T-cell (primary cell): ENCODE measurements around the gene DAPK1. TPM values are rescaled to one million over a fixed set of nuclear protein-coding genes. Genes with fewer than 3 reads are reported as not detected.

ENCODE experiments used
- ATAC-seq, 4 experiments: fragments of 200-7000 bp in 3 of 4; fragments of 150-1000 bp in 1 of 4; cut with Tn5 transposase; replicated peaks in 1 of 4; 1 replicate in 3 of 4; 2 replicates in 1 of 4; pipeline ENCODE4 v1.10.0; 2021; ENCODE audit warnings: moderate library complexity in 3 of 4, mild to moderate bottlenecking in 2 of 4, moderate number of reproducible peaks in 1 of 4
- CTCF ChIA-PET, 2 donors: fragments of 300-600 bp; sonication (Branson Sonifier 250); formaldehyde crosslinking; loops; one replicate each; lab custom pipeline; 2022; ENCODE audit warnings: antibody characterized with exemption in 2 of 2; lab: Charles Lee
- POLR2A ChIA-PET, 2 donors: fragments of 300-600 bp; sonication (Branson Sonifier 250); formaldehyde crosslinking; loops; one replicate each; lab custom pipeline; 2022; ENCODE audit warnings: antibody characterized with exemption in 2 of 2; lab: Charles Lee
- DNase-seq, 35 experiments: peaks; one replicate each; pipeline versions ENCODE4 v3.0.0 to v3.0.0-alpha.2; 2013 to 2023
- H3K27ac ChIP-seq: one replicate; pipeline ENCODE4 v1.5.1; 2013; ENCODE audit warnings: low read length
- H3K27me3 ChIP-seq, 2 experiments: replicated peaks in 1 of 2; 1 replicate in 1 of 2; 2 replicates in 1 of 2; pipeline versions ENCODE4 v1.6.1 to v1.7.0; 2013; ENCODE audit warnings: low read length in 1 of 2, mixed read lengths in 1 of 2; ENCODE audit not compliant: control insufficient read depth in 2 of 2, insufficient read depth in 2 of 2; ENCODE audit errors: extremely low read depth in 1 of 2
- H3K36me3 ChIP-seq, 2 donors: 1 replicate in 1 of 2; 2 replicates in 1 of 2; pipeline versions ENCODE4 v1.6.1 to v1.7.0; 2013; ENCODE audit warnings: low read length in 1 of 2; ENCODE audit not compliant: control insufficient read depth in 2 of 2, insufficient read depth in 1 of 2; ENCODE audit errors: extremely low read depth in 1 of 2
- H3K4me1 ChIP-seq, 2 experiments: 1 replicate in 1 of 2; 2 replicates in 1 of 2; pipeline versions ENCODE4 v1.6.1 to v1.7.0; 2013; ENCODE audit warnings: low read length in 2 of 2, mixed read lengths in 1 of 2; ENCODE audit not compliant: insufficient read depth in 2 of 2, control insufficient read depth in 1 of 2; ENCODE audit errors: extremely low read depth in 1 of 2
- H3K4me3 ChIP-seq, 2 donors: 1 replicate in 1 of 2; 2 replicates in 1 of 2; pipeline versions ENCODE4 v1.5.1 to v1.7.0; 2013; ENCODE audit warnings: mild to moderate bottlenecking in 2 of 2, low read length in 1 of 2, moderate library complexity in 1 of 2; ENCODE audit not compliant: control insufficient read depth in 1 of 2; ENCODE audit errors: extremely low read depth in 1 of 2
- H3K9me3 ChIP-seq: 2 replicates; pipeline ENCODE4 v1.7.0; 2013
- H3K27ac Mint-ChIP-seq, 2 donors: one replicate each; pipeline ENCODE4 v1.8.0; 2020 to 2021; ENCODE audit warnings: mild to moderate bottlenecking in 2 of 2, mixed read lengths in 2 of 2
- H3K27me3 Mint-ChIP-seq, 2 donors: one replicate each; pipeline ENCODE4 v1.8.0; 2021 to 2022; ENCODE audit warnings: mixed read lengths in 2 of 2
- H3K36me3 Mint-ChIP-seq: one replicate; pipeline ENCODE4 v1.8.0; 2021; ENCODE audit warnings: mixed read lengths
- H3K4me1 Mint-ChIP-seq, 3 donors: one replicate each; pipeline ENCODE4 v1.8.0; 2020 to 2022; ENCODE audit warnings: mixed read lengths in 3 of 3, mild to moderate bottlenecking in 1 of 3
- H3K4me3 Mint-ChIP-seq, 3 donors: one replicate each; pipeline ENCODE4 v1.8.0; 2020 to 2022; ENCODE audit warnings: mild to moderate bottlenecking in 3 of 3, mixed read lengths in 3 of 3, moderate library complexity in 3 of 3
- H3K9me3 Mint-ChIP-seq, 3 donors: one replicate each; pipeline ENCODE4 v1.8.0; 2020 to 2022; ENCODE audit warnings: mixed read lengths in 3 of 3
- WGBS: methylation state at CpG from one replicate; pipeline ENCODE4 v1.1.5; 2013; ENCODE audit warnings: missing lambda C conversion rate; ENCODE audit not compliant: insufficient coverage; 5-methylcytosine and 5-hydroxymethylcytosine counted together
- total RNA-seq, 35 experiments: library from RNA in 6 of 35; stranded (reverse) in 6 of 35; fragments of 120-200 nt in 1 of 35; gene quantifications; one replicate each; pipeline versions ENCODE4 v1.2.1 to v1.2.4 and lab custom pipeline; 2013 to 2026

Gene DAPK1
- total RNA-seq, 5 donors from 2014 or later (not counting 1 experiment from before 2014, with no cell fraction given) = 1.7 to 4.2 (median 2.8) TPM

DNA sequence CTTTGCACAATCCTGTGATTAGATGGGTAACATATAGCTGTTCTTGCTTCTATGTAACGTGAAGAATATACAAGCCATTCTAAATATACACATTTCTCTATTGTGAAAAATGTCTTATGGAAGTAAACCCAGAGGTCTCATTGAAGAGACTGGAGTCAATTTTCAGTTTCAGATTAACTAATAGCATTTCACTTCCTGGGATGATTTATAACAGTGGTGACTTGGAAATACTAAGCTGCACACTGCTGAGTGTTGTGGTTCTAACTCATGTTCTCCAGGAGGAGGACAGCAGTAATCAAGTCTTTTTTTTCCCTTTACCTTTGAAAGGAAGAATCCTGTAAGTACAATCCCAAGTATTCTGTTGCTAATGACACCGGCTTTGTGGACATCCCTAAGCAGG, 231.6 kb downstream of the DAPK1 start:
- 100% methylated on average over 1 of the region's 2 CpGs for WGBS
- DNase-seq (no peak), ATAC-seq (no peak)
- Mint-ChIP-seq H3K4me3 (no peak overlapping the region), H3K36me3 (peaks cover 10% of the 10 kb centered on the region), H3K27ac (no peak overlapping the region), H3K27me3 (peaks cover 14 to 33% of the 10 kb centered on the region in 2 donors), H3K9me3 (no peaks in the 10 kb centered on the region), H3K4me1 (peaks cover 22 to 41% (median 41%) of the 10 kb centered on the region in 3 donors)
- no peak overlapping the region for H3K27ac ChIP-seq
- H3K4me3 ChIP-seq = no peak overlapping the region
- CTCF ChIA-PET = interaction anchor here in 1 of 2 donors (0.7 kb wide), 1 partner anchor 1422 kb away, joined by 3 read pairs; no protein-coding TSS in a partner anchor
- H3K36me3 ChIP-seq = no peaks in the 10 kb centered on the region
- H3K9me3 ChIP-seq = no peaks in the 10 kb centered on the region
- POLR2A ChIA-PET = no interaction called here
- H3K27me3 ChIP-seq = peaks cover 2 to 25% of the 10 kb centered on the region in 2 experiments
- H3K4me1 ChIP-seq = peaks cover 18 to 20% of the 10 kb centered on the region in 2 experiments

DNA sequence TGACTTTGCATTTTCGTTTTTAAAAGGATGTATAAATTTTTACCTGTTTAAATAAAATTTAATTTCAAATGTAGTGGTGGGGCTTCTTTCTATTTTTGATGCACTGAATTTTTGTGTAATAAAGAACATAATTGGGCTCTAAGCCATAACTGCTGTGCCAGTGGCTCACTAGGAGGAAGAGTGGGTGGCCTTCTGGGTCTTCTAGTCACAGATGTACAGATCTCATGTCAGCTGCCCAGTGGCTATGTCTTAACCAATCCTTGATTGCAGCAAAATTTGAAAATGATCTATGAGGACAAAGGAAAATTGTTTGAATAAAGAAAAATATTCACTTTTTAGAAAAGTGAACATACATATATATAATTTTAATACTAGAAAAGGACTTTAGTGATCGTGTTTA, 233.7 kb downstream of the DAPK1 start:
- H3K4me1 ChIP-seq = peaks cover 10 to 17% of the 10 kb centered on the region in 2 experiments
- H3K27me3 ChIP-seq = peaks cover 2 to 12% of the 10 kb centered on the region in 2 experiments
- ChIA-PET CTCF (no interaction called here), POLR2A (no interaction called here)
- H3K4me3 ChIP-seq = no peak overlapping the region
- H3K9me3 Mint-ChIP-seq = no peaks in the 10 kb centered on the region
- H3K9me3 ChIP-seq = no peaks in the 10 kb centered on the region
- H3K36me3 Mint-ChIP-seq = peaks cover 10% of the 10 kb centered on the region
- H3K27ac Mint-ChIP-seq = no peak overlapping the region
- H3K4me1 Mint-ChIP-seq = peaks cover 11 to 31% (median 30%) of the 10 kb centered on the region in 3 donors
- DNase-seq = no peak
- H3K36me3 ChIP-seq = no peaks in the 10 kb centered on the region
- no peak overlapping the region for H3K27ac ChIP-seq
- no CpG with 5 or more reads among the region's 2 CpGs for WGBS
- H3K4me3 Mint-ChIP-seq = no peak overlapping the region
- no peak for ATAC-seq
- peaks cover 17 to 19% of the 10 kb centered on the region in 2 donors for H3K27me3 Mint-ChIP-seq

DNA sequence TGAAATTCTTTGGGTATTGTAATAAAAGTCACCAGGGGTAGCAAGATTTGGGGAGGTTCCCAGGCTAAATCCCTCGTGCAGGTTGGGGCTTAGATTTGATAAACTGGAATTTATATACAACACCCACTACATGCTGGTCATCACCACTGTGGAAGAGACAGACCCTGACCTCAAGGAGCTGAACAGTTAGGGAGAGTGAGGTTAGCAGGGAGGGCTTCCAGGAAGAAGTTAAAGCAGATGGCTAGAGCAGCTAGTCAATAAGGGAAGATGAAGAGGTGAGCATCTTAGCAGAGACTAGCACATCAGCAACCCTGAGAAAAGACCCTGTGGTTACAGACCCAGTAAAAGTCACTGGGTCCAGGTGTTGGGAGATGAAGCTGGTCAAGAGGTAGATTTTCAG, 234.7 kb downstream of the DAPK1 start:
- ATAC-seq (no peak), DNase-seq (no peak)
- Histone ChIP-seq H3K36me3 (no peaks in the 10 kb centered on the region), H3K4me3 (no peak overlapping the region), H3K9me3 (no peaks in the 10 kb centered on the region), H3K4me1 (peaks cover 0 to 17% of the 10 kb centered on the region in 2 experiments), H3K27ac (no peak overlapping the region), H3K27me3 (peaks cover 2 to 6% of the 10 kb centered on the region in 2 experiments)
- POLR2A ChIA-PET = no interaction called here
- peaks cover 10% of the 10 kb centered on the region for H3K36me3 Mint-ChIP-seq
- no peak overlapping the region for H3K27ac Mint-ChIP-seq
- no CpG with 5 or more reads among the region's 1 CpG for WGBS
- CTCF ChIA-PET = no interaction called here
- H3K9me3 Mint-ChIP-seq = no peaks in the 10 kb centered on the region
- H3K4me1 Mint-ChIP-seq = peaks cover 8 to 27% (median 24%) of the 10 kb centered on the region in 3 donors
- H3K27me3 Mint-ChIP-seq = peaks cover 15 to 20% of the 10 kb centered on the region in 2 donors
- no peak overlapping the region for H3K4me3 Mint-ChIP-seq

DNA sequence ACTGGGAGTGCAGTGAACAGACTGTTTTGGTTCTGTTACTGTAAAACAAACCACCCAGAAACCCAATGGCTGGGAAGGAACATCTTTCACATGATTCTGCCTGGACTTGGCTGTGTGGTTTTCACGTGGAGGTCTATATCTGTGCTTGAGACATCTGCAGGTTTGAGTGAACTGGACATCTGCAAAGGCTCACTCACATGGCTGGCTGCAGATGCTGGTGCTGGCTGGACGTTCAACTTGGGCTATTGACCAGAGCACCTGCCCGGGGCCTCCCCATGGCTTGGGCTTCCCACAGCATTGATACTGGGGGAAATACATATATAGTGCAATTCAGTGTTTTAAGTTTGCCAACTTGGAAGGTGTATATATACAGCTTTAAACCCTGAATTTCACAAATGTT, 235.1 kb downstream of the DAPK1 start:
- peaks cover 4 to 24% (median 20%) of the 10 kb centered on the region in 3 donors for H3K4me1 Mint-ChIP-seq
- H3K36me3 Mint-ChIP-seq = peaks cover 10% of the 10 kb centered on the region
- ChIA-PET POLR2A (no interaction called here), CTCF (no interaction called here)
- Histone ChIP-seq H3K27ac (no peak overlapping the region), H3K4me3 (no peak overlapping the region), H3K4me1 (peaks cover 0 to 15% of the 10 kb centered on the region in 2 experiments), H3K9me3 (no peaks in the 10 kb centered on the region), H3K36me3 (no peaks in the 10 kb centered on the region), H3K27me3 (peaks cover 2 to 6% of the 10 kb centered on the region in 2 experiments)
- WGBS = 57% methylated on average over 1 of the region's 3 CpGs
- DNase-seq (no peak), ATAC-seq (no peak)
- H3K27me3 Mint-ChIP-seq = peaks cover 15 to 19% of the 10 kb centered on the region in 2 donors
- H3K9me3 Mint-ChIP-seq = no peaks in the 10 kb centered on the region
- no peak overlapping the region for H3K27ac Mint-ChIP-seq
- no peak overlapping the region for H3K4me3 Mint-ChIP-seq

DNA sequence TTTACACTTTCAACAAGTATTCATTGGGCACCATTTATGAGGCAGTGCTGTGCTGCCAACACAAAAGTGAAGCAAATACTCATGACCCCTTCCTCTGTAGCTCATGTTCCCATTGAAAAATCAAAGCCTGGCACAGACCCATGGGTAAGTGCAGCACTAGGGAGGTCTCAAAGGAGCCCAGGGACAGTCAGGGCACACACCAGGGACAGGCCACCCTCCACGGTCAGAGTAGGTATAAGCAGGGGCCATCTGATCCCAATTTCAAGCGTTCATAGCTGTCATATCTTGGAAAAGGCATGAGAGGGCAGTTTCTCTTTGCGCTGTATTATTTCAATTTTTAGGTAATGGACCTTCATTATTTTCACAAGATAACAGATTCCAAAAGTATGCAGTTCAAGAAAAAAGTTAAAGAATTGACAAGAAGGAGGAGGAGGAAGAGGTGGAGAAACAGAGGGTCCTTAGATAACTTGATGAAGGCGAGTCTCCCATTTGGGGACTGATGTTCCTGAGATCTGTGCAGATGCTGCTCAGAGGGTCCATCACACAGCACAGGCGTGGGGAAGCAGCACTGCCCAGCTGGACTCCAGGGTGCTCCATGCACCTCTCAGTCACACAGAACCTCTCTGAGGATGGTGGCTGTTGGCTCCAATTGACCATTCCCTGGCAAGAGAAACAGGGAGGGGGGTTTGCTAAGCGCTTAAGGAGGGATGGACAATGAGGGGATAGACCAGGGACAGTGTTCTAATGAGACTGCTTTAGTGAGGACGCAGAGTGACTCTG, 235.8 kb downstream of the DAPK1 start:
- POLR2A ChIA-PET = no interaction called here
- peaks cover 0 to 17% (median 13%) of the 10 kb centered on the region in 3 donors for H3K4me1 Mint-ChIP-seq

DNA sequence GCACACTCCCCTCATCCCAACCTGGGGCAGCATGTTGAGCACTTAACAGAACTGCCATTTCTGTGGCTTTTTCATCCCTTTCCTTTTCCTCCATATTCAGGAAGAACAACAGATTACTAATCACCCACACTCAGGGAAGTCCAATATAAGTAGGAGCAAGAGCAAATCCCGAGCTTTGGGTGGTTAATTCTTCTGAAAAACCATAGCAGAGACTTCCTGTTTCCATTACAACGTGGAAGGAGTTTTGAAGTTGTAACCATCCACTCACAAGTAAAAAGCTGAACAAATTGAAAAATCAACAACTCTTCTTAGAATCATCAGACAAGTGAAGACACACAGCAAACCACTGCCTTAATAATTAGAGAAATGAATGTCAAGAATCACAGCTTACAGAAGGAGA, 236.4 kb downstream of the DAPK1 start:
- H3K27ac ChIP-seq = no peak overlapping the region
- H3K4me1 ChIP-seq = peaks cover 0 to 10% of the 10 kb centered on the region in 2 experiments
- DNase-seq = no peak
- ATAC-seq = no peak
- Mint-ChIP-seq H3K4me3 (no peak overlapping the region), H3K36me3 (peaks cover 10% of the 10 kb centered on the region), H3K4me1 (peaks cover 0 to 10% (median 8%) of the 10 kb centered on the region in 3 donors), H3K27ac (no peak overlapping the region), H3K9me3 (no peaks in the 10 kb centered on the region), H3K27me3 (peaks cover 19% of the 10 kb centered on the region in 2 donors)
- ChIA-PET CTCF (no interaction called here), POLR2A (no interaction called here)
- no peak overlapping the region for H3K4me3 ChIP-seq
- WGBS = no CpG with 5 or more reads among the region's 2 CpGs
- no peaks in the 10 kb centered on the region for H3K9me3 ChIP-seq
- no peaks in the 10 kb centered on the region for H3K36me3 ChIP-seq
- peaks cover 2 to 6% of the 10 kb centered on the region in 2 experiments for H3K27me3 ChIP-seq

More for the DNA sequence above, 235.8 kb downstream of the DAPK1 start:
- CTCF ChIA-PET = no interaction called here
- H3K9me3 ChIP-seq = no peaks in the 10 kb centered on the region
- DNase-seq (no peak), ATAC-seq (no peak)
- Mint-ChIP-seq H3K27me3 (peaks cover 19% of the 10 kb centered on the region in 2 donors), H3K9me3 (no peaks in the 10 kb centered on the region), H3K36me3 (peaks cover 10% of the 10 kb centered on the region), H3K4me3 (no peak overlapping the region), H3K27ac (no peak overlapping the region)
- H3K4me3 ChIP-seq = no peak overlapping the region
- no peak overlapping the region for H3K27ac ChIP-seq
- H3K27me3 ChIP-seq = peaks cover 2 to 6% of the 10 kb centered on the region in 2 experiments
- WGBS = 73% methylated on average over 3 of the region's 7 CpGs
- H3K4me1 ChIP-seq = peaks cover 0 to 12% of the 10 kb centered on the region in 2 experiments
- no peaks in the 10 kb centered on the region for H3K36me3 ChIP-seq
